Activated naive CD8-positive, alpha-beta T cell treated with anti-CD3 and anti-CD28 coated beads, Interleukin-2, amount 50 U/mL, for 16 hours (primary cell): ENCODE data around the gene HMG20A.

ENCODE experiments used
- DNase-seq: peaks from one replicate; pipeline ENCODE4 v3.0.0-alpha.2; 2020; ENCODE audit warnings: low read depth, low spot score

HMG20A gene

DNA sequence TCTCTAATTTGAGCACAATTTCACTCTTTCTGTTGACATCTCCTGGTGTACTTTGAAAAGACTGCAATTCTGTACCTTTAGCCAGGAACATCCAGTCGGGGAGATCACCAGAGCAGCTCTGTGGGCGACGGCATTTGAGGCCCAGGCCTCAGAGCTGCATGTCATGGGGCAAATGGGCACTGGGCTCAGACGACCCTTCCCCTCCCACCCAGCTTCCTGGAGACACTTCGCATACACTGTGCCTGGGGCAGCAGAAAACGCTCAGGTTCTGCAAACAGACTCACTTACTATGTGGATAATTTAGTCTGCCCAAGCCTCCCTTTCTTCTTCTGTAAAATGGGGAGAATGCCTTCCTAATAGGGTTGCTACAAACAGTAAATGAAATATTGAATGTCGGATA, 96.9 kb downstream of the HMG20A start:
- DNase-seq: no peak

GRCh38 chr15:77518458-77518857, 97.8 kb downstream of the HMG20A start:
- no peak for DNase-seq

GRCh38 chr15:77519540-77519939, 98.9 kb downstream of the HMG20A start:
- no peak for DNase-seq

DNA sequence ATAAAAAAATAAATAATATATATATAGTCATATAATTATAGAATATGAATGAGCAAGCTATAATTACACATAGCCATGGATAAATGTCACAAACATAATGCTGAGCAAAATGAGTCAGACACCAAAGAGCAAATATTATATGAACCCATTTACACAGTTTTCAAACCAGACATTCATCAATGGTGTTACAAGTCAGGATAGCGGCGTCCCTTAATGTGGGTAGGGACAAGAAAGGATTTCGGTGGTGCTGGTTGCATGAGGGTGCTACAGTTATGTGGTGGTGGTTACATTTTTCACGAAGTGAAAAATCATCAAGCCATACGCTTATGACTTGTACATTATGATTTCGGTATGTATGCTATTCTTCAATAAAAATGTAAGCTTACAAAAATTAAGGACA, 100.5 kb downstream of the HMG20A start:
- DNase-seq: no peak

DNA sequence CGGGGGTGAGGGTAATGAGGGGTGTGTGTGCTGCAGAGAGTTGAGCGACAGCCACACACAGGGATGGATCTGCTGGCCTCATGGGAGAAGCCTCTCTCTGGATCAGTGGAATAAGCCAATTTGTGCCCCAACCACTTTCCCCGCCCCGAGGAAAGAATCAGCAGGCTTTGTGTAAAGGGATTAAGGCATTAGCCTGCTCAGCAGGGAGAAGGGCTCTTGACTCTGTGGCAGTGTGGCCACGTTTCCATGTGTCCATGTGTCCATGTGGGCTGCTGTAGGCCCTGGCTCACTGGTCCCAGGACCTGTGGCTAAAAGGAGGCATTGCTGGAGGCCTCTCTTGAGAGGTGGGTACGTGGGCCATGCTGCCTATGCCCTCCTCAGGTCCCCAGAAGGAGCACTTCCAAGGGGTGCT, 104.7 kb downstream of the HMG20A start:
- DNase-seq: no peak

- no peak for DNase-seq
Observed at GRCh38 chr15:77525907-77526594, 105.4 kb downstream of the HMG20A start.

DNA sequence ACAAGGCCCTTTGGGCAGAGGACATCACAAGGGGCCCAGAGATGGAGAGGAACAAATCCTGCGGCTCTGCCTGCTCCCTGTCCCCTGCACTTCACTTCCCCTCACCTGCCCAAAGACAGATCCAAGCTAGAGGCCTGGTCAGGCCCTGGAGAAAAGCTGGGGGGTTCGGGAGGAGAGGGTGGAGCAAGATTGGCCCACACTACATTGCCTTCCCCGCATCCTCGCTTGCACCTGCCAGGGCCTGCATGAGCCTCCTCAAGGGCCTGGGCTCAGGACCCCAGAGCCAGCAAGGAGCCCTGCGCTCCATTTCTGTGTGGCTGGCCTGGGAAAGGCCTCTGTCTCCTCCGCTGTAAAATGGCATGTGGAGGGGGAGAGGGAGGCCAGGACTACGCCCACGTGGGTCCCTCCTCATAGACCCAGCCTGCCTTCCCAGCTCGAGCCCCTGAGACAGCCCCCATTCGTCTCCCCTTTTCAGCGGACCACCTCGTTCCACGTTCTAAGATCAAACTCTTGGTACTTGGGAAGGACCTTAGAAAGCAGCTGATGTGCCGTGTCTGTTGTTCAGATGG, 106.0 kb downstream of the HMG20A start:
- DNase-seq: no peak

DNA sequence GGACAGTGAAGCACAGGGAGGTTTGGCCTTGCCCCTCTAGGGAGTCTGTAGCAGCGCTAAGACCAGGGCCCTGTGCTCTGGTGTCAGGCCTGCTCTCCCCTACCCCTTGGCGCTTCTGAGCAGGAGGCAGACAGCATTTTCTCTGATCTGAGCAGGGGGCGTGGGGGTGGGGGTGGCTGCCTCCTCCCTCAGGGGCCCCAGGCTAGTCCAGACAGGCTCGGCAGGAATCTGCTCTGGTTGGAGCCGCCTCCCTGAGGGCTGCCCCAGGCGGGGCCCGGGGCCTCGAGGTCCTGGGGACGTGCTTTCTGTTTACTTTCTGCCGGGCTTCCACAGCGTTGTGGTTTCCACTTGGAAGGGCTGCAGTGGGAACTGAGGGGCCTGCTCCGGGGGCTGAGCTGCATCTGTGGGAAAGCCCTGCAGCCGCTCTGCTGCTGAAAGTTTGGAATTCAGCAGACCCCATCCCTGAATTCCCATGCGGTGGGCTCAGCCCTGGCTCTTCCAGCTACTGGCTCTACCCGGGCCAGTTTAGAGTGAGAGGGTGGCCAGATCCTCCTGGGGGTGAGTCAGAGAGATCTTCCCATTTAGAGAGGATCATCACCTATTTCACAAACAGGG, 106.6 kb downstream of the HMG20A start:
- DNase-seq: no peak

GRCh38 chr15:77527831-77528231, 107.1 kb downstream of the HMG20A start:
- DNase-seq: no peak

- no peak for DNase-seq
Observed at GRCh38 chr15:77528290-77528967, 107.7 kb downstream of the HMG20A start.

- DNase-seq: no peak
Observed at GRCh38 chr15:77528968-77529319, 108.3 kb downstream of the HMG20A start.

DNA sequence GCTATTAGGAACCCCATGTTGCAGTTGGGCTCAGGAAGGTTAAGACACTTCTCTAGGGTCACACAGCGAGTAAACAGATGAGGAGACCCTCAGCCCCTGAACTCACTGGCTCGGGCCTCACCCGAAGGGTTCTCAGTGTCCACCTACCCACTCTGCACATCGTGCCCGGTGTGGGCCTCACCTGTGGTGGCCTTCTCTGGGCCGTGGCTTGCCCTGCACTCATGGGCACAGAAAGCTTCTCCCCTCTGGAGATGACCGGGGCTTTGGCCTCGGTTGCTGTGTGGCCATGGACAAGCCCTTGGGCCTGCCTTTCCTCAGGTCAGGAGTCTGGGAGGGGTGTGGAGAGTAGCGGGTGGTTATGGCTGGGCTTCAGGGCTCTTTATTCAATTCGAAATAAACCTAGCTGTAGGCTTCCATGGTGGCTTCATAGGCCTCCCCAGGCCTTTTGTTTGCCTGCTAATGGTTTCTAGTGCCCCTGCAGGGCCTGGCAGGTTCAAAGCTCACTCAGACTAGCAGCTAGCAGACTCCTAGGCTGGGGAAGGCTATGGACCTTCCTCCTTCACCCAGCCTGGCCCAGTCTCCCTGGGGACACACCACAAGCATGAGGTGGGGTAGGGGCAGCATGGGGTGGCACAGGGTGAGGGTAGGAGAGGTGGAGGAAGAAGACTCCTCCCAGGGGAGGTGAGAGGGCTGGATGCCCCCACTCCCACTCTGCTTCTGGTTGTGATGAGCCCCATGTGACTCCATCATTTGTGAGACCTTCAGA, 108.9 kb downstream of the HMG20A start:
- DNase-seq: no peak

- no peak for DNase-seq
Observed at GRCh38 chr15:77530576-77530975, 109.9 kb downstream of the HMG20A start.

GRCh38 chr15:77531191-77532000, 110.7 kb downstream of the HMG20A start:
- no peak for DNase-seq

DNA sequence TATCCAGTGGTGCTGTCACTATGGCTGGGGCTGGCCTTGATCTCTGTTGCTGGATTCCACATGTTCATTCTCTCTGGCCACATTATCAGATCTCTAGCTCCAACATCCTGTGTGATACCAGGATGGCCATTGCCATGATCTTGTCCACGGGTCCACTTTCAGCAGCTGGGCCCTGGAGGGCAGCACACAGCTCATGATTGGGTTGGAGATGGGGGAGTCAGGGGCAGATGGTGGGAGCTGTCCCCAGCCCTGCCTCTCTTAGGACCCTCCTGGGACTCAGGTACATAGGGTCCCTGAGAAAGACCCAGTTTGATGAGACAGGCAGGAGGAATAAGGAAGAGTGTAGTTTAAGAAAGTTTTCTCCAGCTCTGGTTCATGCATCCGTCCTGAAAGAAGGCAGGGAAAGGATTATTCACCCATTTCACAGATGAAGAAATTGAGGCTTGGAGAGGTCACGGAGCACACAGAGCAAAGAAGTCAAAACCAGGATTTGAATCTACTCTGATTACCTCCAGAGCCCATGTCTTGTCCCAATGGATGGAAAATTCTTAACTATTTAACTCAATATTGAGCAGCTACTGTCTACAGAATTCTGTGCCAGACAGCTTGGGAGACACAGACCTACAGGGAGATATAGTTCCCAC, 111.5 kb downstream of the HMG20A start:
- no peak for DNase-seq

DNA sequence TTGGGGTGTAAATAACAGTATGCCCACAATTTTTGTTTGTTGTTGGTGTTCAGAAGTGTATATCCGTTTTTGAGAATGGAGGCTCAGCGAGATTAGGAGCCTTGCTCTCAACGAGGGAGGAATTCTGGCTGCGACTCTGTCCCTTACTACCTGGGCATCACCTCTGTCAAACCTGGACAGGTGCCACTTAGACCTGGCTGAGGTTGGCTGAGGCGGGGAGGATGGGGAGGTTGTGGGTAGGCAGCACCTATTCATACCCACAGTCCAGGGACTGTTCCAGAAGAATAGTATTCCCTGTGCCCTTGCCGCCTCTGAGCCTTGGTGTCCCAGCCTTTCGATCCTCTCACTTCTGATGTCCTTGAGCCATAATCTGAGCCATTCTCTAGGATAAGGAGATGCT, 112.2 kb downstream of the HMG20A start:
- no peak for DNase-seq

DNA sequence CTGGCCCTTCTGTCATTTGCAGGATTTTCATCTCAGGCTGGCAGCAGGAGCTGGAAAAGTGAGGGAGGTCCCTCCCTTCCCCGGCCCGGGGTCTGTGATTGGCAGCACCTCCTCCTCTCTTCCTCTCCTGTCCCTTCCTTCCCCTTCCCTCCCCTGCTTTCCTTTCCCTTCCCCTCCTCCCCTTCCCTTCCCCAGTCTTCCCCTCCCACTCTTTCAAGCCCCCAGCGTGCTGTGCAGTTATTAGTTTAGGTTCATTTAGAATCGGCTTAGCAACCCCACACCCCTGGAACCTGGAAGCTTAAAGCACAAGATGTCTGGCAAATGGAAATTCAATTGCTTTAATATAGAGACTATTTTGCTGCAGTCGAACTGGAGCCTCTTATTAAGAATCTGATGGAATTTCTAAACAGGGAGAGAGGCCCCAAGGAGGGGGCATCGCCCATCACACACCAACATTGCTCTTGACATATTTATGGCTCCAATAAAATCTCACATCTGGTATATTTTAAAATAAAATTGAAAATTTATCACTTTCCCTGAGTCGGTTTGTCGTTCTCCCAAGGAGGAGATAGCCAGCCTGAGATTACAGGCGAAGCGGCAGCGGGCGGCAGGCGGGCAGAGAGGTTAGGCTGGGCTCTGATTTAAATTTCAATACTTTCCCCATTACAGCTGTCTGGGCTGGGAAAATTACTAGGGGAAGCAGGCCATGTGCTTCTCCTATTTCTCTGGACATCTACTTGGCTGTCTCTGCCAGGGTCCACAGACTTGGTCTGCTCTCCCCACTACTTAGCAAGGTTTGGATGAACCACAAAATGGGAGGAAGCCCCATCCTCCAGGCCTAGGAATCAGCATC, 113.1 kb downstream of the HMG20A start:
- DNase-seq: no peak
